Psoas muscle (tissue), 8 donors: ENCODE data around the gene PDILT. TPM values are rescaled to one million over a fixed set of nuclear protein-coding genes. Genes with fewer than 3 reads are reported as not detected.
"Not testable (repeated sequence)": the region's sequence is repeated elsewhere in the genome, so short reads cannot be mapped to it uniquely, and the experiment has no call there.

ENCODE experiments used
- ATAC-seq, 4 donors: fragments of 200-7000 bp; cut with Tn5 transposase; one replicate each; pipeline ENCODE4 v1.9.1; 2020; ENCODE audit warnings: moderate library complexity in 3 of 4, mild to moderate bottlenecking in 2 of 4
- DNase-seq, 2 donors: peaks; one replicate each; pipeline ENCODE4 v3.0.0-alpha.2; 2020
- H3K27ac ChIP-seq: fragments of 200-600 bp; one replicate; pipeline ENCODE4 v1.8.0; 2022
- H3K27me3 ChIP-seq, 3 donors: fragments of 200-600 bp in 1 of 3; one replicate each; pipeline versions ENCODE4 v1.6.1 to v1.8.0; 2013 to 2022; ENCODE audit warnings: low read length in 2 of 3, mild to moderate bottlenecking in 2 of 3, moderate library complexity in 1 of 3; ENCODE audit not compliant: insufficient read depth in 3 of 3
- H3K36me3 ChIP-seq, 2 donors: fragments of 200-600 bp in 1 of 2; one replicate each; pipeline versions ENCODE4 v1.6.1 to v1.8.0; 2013 to 2022; ENCODE audit warnings: low read depth in 1 of 2, mild to moderate bottlenecking in 1 of 2, moderate library complexity in 1 of 2; ENCODE audit not compliant: insufficient read depth in 1 of 2
- H3K4me1 ChIP-seq: fragments of 200-600 bp; one replicate; pipeline ENCODE4 v1.8.0; 2022
- H3K4me3 ChIP-seq: fragments of 200-600 bp; one replicate; pipeline ENCODE4 v1.8.0; 2022; ENCODE audit warnings: mild to moderate bottlenecking
- H3K9me3 ChIP-seq: fragments of 200-600 bp; one replicate; pipeline ENCODE4 v1.8.0; 2022
- WGBS, 3 donors: extraction: QIAGEN DNeasy Blood & Tissue Kit; methylation state at CpG; one replicate each; pipeline versions ENCODE4 v1.1.6 to v1.1.7; 2013; 5-methylcytosine and 5-hydroxymethylcytosine counted together
- intact Hi-C, 2 donors: fragments of 100-400 bp; cut with DNase I; formaldehyde crosslinking; loops; one replicate each; pipeline versions ENCODE4 v1.11.0 to v1.14.2; 2022
- polyA plus RNA-seq, 3 donors: library from polyadenylated mRNA; stranded (reverse); fragments of 200-250 nt; gene quantifications; one replicate each; pipeline ENCODE4 v1.2.3, GENCODE V29; 2013
- total RNA-seq, 4 donors: library from RNA; stranded (reverse); fragmentation: NEBNext Ultra II Directional in 2 of 4; extraction: Animal tissue kit (Norgen Biotek cat#: 25700) in 2 of 4; gene quantifications; one replicate each; pipeline versions ENCODE4 v1.2.1 to v1.2.4, GENCODE V29; 2021 to 2023
- TF ChIP-seq, protein P1 (sequence below): fragments of 200-600 bp; IDR thresholded peaks from one replicate; pipeline ENCODE4 v1.8.0; 2022; ENCODE audit warnings: antibody characterized with exemption
- donor health status: healthy with polysubstance abuse.
- donor health status: DM: no; HTN: no; CAD: no; lungs with moderate emphysema.
- donor health status: Bipolar disorder and iron deficiency.
- donor health status: healthy.
- donor health status: DM: yes; HTN: yes; CAD: no.
- donor health status: DM: no; HTN: no; CAD: no.
- donor health status: DM: no; HTN: no; CAD: no.
- donor health status: DM: yes; HTN: yes; CAD: no.

The PDILT gene
- total and polyA plus RNA-seq, 7 donors: not detected

DNA sequence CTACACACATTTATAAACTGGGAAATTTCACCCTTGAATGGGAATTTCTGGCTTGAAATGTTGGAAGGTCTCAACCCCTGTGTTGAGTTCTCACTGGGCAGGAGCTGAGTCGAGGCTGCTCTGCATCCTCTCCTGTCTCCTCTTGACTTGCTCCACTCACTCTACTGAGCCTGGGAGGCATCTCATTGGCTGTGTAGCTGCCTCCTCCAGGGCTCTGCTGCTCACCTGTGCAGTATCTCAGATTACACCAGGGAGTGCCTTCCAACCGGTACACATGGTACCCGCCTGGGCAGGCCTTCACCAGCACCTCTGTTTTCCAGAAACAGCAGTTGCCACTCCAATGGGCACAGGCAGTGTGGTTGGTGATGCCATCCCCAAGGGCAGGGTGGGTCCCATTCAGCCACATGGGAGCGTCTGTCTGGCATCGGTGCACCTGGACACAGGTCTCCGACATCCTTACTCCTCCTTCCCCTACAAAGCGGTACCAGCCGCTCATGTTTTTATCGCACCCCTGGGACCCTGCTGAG lies 80.9 kb downstream of the PDILT start:
- DNase-seq (no peak), ATAC-seq (no peak)
- WGBS, 3 donors: 68 to 73% (median 72%) methylated on average over 9 of the region's 9 CpGs
- no peak overlapping the region for H3K27ac ChIP-seq
- H3K36me3 ChIP-seq: no peaks in the 10 kb centered on the region
- H3K4me1 ChIP-seq: no peaks in the 10 kb centered on the region
- no peaks in the 10 kb centered on the region for H3K27me3 ChIP-seq
- H3K4me3 ChIP-seq: no peak overlapping the region
- no peaks in the 10 kb centered on the region for H3K9me3 ChIP-seq
- intact Hi-C loops: no loop called here
- TF ChIP-seq, protein P1, sequence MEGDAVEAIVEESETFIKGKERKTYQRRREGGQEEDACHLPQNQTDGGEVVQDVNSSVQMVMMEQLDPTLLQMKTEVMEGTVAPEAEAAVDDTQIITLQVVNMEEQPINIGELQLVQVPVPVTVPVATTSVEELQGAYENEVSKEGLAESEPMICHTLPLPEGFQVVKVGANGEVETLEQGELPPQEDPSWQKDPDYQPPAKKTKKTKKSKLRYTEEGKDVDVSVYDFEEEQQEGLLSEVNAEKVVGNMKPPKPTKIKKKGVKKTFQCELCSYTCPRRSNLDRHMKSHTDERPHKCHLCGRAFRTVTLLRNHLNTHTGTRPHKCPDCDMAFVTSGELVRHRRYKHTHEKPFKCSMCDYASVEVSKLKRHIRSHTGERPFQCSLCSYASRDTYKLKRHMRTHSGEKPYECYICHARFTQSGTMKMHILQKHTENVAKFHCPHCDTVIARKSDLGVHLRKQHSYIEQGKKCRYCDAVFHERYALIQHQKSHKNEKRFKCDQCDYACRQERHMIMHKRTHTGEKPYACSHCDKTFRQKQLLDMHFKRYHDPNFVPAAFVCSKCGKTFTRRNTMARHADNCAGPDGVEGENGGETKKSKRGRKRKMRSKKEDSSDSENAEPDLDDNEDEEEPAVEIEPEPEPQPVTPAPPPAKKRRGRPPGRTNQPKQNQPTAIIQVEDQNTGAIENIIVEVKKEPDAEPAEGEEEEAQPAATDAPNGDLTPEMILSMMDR: no peak

- ATAC-seq (no peak), DNase-seq (no peak)
- intact Hi-C loops: no loop called here
- Histone ChIP-seq H3K4me3 (no peak overlapping the region), H3K36me3 (no peaks in the 10 kb centered on the region), H3K9me3 (no peaks in the 10 kb centered on the region), H3K4me1 (no peaks in the 10 kb centered on the region), H3K27ac (no peak overlapping the region), H3K27me3 (no peaks in the 10 kb centered on the region)
- 80 to 96% (median 88%) methylated on average over 4 of the region's 4 CpGs for WGBS, 3 donors
- TF ChIP-seq, protein P1: no peak
These were observed 81.8 kb downstream of the PDILT start for GRCh38 chr16:20322696-20323095.

DNA sequence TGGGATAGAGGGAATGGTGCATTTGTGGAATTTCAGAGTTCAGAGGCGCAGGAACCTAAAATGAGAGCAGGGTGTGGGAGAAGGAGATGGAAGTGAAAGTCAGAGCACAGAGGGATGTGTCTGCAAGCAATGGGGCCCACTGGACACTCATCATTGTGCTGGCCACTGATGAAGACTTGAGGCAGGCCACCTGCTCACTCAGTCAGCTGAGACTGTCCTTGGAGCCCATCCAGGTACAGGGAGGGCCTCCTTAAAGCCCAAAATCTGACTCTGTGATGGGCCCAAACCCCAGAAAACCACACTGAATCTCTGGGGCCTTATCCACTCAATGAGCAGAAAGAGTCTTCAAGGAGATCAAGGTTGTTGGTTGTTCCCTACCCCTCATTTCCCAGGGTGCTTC lies 82.9 kb downstream of the PDILT start:
- H3K9me3 ChIP-seq: no peaks in the 10 kb centered on the region
- DNase-seq (no peak), ATAC-seq (no peak)
- TF ChIP-seq, protein P1: no peak
- H3K27me3 ChIP-seq: no peaks in the 10 kb centered on the region
- H3K4me3 ChIP-seq: no peak overlapping the region
- no peaks in the 10 kb centered on the region for H3K36me3 ChIP-seq
- 80 to 88% (median 81%) methylated on average over 1 of the region's 1 CpG for WGBS, 3 donors
- no peak overlapping the region for H3K27ac ChIP-seq
- no peaks in the 10 kb centered on the region for H3K4me1 ChIP-seq
- intact Hi-C loops: no loop called here

GRCh38 chr16:20321051-20321450 lies 83.5 kb downstream of the PDILT start:
- H3K4me1 ChIP-seq, ATAC-seq, H3K36me3 ChIP-seq, DNase-seq, H3K9me3 ChIP-seq, H3K4me3 ChIP-seq, H3K27ac ChIP-seq, intact Hi-C loops, H3K27me3 ChIP-seq: not testable (repeated sequence)
- 92 to 100% (median 97%) methylated on average over 2 of the region's 2 CpGs for WGBS, 3 donors

DNA sequence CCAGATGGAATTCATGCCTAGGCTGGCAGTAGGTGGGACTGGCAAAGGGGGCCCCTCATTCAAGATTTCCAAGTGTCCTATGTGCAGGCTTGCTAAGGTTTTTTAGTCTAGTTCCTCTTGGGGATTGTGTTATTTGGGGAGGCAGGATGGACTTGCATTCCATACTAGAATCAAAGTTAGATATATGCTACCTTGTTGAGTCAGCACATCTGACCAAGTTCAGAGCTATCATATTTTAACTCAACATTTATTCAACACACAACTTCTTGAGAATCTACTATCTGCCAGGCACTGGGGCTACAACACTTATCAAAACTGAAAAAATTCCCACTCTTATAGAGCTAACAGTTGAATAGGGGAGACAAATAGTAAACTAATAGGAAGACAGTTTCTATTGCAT lies 83.9 kb downstream of the PDILT start:
- DNase-seq (no peak), ATAC-seq (no peak)
- H3K4me3 ChIP-seq: no peak overlapping the region
- TF ChIP-seq, protein P1: no peak
- H3K36me3 ChIP-seq: no peaks in the 10 kb centered on the region
- no peaks in the 10 kb centered on the region for H3K9me3 ChIP-seq
- no peaks in the 10 kb centered on the region for H3K27me3 ChIP-seq
- intact Hi-C loops: no loop called here
- no peak overlapping the region for H3K27ac ChIP-seq
- H3K4me1 ChIP-seq: no peaks in the 10 kb centered on the region
